GM19397 (cell line): ENCODE measurements around the gene SPINT4.
"Not testable (repeated sequence)": the region's sequence is repeated elsewhere in the genome, so short reads cannot be mapped to it uniquely, and the experiment has no call there.

Experiments
- ATAC-seq: cut with Tn5 transposase; IDR thresholded peaks from one replicate; pipeline ENCODE4 v1.9.1; 2021; ENCODE audit warnings: mild to moderate bottlenecking, moderate library complexity; ENCODE audit not compliant: unreplicated experiment

SPINT4 gene

DNA sequence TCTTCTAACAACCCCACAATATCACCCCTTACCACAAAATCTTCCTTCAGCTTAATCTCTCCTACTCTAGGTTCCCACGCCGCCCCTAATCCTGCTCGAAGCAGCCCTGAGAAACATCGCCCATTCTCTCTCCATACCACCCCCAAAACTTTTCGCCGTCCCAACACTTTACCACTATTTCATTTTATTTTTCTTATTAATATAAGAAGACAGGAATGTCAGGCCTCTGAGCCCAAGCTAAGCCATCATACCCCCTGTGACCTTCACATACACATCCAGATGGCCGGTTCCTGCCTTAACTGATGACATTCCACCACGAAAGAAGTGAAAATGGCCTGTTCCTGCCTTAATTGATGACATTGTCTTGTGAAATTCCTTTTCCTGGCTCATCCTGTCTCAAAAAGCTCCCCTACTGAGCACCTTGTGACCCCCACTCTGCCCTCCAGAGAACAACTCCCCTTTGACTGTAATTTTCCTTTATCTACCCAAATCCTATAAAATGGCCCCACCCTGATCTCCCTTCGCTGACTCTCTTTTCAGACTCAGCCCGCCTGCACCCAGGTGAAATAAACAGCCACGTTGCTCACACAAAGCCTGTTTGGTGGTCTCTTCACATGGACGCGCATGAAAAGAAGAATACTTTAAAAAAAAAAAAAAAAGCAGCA is 42.6 kb downstream of the SPINT4 start:
- not testable (repeated sequence) for ATAC-seq

DNA sequence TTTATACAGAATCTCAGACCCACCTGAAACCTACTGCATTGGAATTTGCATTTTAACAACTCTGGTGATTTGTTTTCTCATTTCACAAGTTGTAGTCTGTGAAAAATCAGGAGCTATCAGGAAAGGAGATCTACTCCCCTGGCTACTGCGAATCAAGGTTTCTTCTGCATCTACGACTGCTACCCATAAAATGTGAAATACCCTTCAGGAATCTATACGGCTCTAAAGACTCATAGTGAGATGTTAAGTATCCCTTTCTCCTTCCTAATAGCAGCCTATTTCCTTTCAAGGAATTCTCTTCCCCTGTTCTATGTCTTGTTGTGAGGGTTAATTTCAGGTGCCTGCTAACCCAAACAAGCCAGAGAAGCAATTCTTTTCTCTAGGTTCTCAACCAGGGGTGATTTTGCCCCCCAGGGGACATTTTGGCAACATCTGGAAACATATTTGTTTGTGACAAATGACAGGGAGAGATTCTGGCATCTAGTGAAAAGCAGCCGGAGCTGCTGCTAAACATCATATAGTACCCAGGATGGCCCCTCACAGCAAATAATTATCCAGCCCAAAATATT is 43.2 kb downstream of the SPINT4 start:
- ATAC-seq = no peak

DNA sequence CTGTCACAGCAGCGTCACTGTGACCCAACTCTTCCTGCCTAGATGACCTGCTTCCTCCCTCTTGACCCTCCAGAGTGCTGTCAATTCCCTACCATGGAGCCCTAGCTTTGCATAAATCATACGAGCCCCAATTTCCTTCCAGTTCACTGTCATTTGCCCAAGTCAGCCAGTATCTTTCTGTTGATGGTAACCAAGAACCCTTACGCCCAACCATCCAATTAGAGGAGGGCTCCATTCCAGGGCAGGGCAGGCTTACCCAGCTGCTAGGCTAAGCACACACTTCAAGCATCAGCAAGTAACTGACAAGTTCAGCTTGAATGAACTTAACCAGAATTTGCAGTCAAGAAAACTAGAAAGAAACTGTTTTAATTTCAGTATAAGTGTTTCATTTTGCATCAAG is 43.8 kb downstream of the SPINT4 start:
- no peak for ATAC-seq

DNA sequence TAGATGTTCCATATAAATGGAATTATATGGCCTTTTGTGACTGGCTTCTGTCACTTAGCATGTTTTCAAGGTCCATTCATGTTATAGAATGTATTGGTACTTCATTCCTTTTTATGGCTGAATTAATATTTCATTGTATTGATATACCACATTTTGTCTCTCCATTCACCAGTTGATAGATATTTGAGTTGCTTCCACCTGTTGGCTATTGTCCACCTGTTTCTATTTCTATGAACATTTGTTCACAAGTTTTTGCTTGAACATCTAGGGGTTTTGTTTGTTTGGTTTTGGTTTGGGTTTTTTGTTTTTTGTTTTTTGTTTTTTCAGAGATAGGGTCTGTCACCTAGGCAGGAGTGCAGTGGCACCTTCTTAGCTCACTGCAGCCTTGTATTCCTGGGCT is 46.3 kb downstream of the SPINT4 start:
- no peak for ATAC-seq

DNA sequence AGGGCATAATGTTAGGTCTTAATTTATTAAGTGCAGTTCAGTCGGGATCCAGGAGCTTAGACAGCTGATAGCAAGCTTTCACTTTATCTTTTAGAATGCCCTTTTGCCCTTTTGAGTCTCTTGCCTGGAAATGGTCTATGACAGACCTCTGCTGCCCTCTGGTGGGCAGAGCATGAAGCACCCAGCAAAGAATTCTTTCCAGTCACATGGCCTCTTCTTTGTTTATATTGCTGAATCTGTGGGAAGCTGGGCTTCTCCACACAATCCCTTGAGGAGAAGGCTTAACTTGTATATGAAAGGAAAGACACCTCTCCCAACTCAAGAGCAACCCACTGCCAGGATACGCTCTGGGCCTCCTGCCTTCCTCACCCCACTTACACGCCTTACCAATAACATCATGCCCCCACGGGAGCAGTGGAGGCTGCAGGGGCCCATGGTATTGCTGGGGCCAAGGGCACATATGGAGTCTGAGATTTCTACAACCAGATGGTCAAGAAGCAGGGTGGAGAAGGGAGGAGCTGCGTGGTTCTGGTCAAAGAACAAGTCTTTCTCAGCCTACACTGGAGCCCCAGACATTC is 49.1 kb downstream of the SPINT4 start:
- ATAC-seq = no peak

DNA sequence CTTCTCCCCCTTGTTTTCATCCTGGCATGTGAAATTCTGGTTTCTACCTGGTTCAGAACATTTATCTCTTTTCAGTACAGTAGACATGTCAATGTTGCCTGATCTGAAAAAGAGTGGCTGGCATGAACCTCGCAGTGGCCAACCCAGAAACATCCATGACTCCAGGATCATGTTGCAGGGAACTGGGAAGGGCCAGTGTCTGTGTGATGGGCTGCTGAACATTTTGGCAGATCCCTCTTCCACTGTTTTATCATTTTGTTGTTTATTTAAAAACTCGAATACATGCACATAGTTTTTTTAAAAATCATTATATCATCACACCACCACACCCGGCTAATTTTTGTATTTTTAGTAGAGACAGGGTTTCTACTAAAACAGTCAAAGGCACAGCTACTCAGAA is 50.5 kb downstream of the SPINT4 start:
- ATAC-seq = no peak

DNA sequence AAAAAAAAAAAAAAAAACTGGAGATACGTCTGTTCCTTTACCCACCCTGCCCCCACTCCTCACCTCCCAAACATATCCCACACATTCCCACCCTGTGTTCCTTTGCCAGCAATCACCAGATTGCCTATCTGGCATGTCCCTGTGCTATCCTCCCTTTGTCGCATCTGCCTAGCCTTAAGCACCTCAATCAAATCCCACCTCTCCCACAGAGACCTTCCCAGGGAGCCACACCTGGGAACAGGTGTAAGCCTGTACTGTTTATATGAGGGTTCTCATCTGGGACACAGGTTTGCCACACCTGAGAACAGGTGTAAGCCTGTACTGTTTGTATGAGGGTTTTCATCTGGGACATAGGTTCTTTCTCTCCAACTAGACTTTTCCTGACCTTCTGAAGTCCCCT is 52.8 kb downstream of the SPINT4 start:
- ATAC-seq = no peak

DNA sequence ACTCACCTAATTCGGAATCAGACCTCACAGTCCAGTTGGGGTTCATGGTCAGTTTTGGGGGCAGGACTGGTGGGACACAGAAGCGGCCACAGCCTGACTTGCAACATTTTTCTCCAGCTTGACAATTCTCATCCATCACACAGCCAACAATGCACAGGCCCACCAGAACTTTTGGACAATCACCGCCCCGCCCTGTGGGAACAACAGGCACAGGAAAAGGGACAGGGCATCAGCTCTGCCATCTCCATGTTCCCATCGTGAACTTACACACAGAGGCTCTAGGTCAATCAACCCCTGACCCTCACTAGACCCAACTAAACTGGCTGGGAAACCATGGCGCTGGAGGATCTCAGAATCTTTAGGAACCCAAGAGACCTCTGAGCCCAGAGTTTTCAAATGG is 53.3 kb downstream of the SPINT4 start:
- ATAC-seq = no peak
